GM18519 (cell line): ENCODE data around the gene SH3RF3.
"Not testable (repeated sequence)": the region's sequence is repeated elsewhere in the genome, so short reads cannot be mapped to it uniquely, and the experiment has no call there.

Experiments
- ATAC-seq: cut with Tn5 transposase; IDR thresholded peaks from one replicate; pipeline ENCODE4 v1.9.1; 2021; ENCODE audit warnings: mild to moderate bottlenecking, moderate library complexity; ENCODE audit not compliant: unreplicated experiment, low FRiP score

SH3RF3 gene

DNA sequence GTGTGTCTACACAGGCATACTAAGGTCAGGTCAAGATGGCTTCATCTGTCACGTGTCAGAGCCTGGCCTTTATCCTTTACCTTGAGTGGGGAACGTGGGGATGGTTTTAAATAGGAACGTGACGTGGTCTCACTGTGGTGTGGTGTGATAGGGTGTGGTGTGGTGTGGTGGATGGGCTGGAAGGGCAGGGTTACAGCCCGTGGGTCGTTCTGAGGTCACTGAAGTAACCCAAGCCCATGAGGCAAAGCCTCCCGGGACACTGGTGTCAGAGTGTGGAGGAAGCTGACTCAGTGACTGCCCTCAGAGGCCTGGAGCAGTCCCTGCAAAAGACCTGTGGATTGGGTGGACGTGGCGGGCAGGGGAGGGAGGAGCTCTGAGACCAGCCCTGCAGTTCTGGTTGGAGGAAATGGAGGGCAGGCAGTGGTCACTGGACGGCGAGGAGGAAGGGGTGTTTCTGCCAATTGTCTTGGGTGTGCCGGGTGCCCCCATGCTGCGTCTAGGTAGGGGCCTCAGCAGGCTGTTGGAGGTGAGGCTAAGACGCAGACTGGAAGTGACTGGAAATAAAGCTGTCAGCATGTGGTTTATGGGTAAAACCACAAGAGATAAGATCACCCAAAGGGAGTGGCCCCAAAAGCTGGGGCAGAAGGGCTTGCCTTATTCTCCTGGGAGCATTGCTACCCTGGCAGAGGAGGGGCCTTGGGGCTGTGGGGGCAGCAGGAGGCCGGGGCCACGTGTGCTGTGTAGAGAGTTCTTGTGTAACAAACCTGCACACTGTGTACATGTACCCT is 84.8 kb downstream of the SH3RF3 start:
- peak; percentile 67 for ATAC-seq

DNA sequence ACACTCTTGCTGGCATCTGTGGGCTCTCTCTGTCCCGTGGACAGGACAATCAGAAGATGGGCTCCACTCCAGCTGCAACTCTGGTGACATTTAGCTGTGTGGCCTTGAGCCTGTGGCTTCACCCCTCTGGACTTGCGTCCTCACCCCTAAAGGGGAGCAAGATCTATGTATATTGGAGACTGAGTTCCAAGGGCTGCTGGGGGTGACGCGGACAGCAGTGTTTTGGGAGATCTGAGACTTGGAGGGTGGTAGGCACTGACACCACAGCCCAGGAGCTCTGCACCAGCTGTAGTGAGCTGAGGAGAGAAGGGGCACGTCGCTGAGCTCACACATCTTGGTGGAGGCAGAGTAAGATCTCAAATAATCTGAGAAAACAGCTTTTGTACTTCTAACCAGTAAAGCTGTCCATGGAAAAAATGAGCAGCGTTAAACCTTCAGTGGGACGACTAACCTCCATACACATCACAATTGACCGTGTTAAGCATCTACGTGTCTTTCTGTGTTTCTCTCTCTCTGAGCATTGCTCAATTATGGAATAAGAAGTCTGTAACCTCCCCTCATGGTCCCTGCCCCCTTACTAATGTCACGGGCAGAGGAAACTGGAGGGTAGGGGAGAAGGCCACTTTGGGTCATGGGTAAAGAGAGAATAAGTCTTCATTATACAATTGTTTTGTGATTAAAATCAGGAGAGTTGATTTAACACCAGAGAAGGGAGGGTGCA is 85.8 kb downstream of the SH3RF3 start:
- no peak for ATAC-seq

DNA sequence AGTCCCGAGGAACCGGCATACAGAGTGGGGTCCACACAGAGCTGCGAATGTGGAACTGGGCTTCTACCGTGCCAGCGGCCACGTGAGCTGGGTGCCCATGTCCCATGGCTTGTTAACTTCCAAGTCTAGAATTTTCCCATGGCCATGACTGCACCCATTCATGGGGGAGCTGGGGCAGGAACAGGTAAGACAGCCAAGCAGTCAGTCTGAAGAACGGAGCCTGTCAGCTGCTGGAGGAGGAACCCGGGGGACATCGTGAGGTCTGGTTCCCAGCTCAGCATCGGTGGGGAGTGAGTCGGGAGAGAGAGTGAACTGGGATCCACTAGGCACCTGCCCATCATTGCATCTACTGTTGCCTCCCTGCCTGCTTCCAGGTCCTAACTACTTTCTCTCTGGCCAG is 86.9 kb downstream of the SH3RF3 start:
- ATAC-seq, result no peak

DNA sequence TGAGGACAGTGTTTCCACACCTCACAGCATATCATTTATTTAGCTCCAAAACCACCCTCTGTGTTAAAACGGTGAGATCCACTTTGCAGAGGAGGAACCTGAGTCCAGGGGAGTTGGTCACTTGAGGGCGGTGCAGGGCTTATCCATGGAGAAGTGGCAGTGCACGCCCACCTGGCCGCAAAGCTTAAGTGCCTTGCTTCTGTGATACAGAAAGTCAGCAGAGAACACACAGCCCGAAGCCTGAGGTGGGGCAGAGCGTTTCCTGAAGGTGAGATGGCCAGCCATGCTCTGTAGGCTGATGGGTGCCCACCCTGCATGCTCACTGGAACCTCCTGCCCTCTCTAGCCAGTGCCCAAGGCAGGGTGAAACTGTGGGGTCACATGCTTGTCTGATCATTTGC is 87.3 kb downstream of the SH3RF3 start:
- no peak for ATAC-seq

DNA sequence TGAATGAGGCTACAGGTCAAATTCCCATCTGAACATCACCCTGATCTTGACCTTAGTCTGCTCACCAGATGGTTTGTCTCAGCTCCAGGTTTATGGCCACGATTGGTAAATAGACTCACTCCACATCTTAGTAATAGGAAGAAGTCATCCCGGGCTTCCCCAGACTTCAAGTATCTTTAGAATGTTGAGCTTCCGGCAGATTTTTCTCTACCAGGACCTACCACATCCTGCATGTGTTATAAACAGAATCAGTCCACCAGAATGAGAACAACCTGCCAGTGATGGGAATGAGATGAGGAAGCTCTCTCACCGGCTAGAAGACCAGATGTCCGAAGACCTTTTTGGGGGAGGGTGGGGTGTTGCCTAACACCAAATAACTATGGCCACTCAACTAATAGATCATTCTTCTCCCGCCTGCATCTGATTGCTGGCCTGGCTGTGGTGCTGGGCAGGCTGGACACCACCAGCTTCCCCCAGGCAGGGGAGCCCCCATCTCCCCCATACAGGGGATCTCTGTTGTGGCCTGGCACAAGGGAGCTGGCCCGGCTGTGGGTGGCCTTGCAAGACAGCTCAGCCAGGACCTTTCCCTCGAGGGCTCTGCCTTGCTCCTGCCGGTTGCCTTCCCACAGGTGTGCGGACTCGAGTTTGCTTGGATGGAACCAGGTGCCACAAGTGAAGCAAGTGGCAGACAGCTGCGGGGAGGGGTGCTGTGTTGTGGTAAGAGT is 88.5 kb downstream of the SH3RF3 start:
- ATAC-seq, result no peak

DNA sequence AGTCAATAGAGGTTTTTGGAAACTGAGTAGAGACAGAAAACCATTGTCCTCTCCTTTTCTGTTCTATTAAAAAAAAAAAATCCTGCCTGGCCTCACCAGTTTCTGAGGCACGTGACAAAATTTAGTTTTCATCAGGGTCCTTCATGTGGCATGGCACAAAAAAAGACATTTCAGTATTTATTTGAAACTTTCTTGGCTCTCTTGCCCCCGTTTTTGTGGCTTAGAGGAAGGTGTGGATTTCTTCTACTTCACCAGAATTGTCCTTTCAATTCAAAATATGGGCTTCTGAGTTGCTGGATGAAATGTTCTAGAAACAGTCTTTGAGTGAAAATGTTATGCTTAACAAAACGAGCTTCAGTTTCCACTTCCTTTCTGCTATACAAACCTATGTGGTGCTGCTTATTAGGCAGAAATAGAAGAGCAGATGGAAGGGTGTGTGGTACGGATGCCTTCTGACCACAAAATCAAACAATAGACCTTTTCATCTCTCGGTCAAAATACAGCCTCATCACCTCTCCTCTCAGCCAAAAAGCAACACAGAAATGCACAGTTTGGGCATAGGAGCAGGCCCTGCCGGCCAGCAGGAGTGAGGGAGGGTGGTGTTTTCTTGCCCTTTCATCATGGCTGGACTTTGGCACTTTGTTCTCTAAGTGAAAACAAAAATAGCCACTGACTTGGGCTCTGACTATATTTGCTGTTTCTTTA is 89.2 kb downstream of the SH3RF3 start:
- ATAC-seq, result peak; percentile 41

DNA sequence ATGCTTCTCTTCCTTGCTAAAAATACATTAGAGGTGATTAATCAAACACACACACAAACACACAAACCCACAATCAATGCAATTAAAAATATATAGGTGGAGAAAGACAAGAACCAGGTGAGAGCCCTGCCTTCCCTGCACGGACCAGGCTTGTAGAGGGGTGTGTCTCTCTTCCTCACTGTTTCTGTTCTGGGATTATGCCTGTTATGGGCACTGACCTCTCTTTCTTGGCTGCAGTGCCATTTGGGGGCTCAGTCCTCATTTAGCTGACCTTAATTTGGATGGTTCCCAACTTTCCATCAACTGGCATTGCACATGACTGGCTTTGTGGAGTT is 89.8 kb downstream of the SH3RF3 start:
- ATAC-seq, result no peak

DNA sequence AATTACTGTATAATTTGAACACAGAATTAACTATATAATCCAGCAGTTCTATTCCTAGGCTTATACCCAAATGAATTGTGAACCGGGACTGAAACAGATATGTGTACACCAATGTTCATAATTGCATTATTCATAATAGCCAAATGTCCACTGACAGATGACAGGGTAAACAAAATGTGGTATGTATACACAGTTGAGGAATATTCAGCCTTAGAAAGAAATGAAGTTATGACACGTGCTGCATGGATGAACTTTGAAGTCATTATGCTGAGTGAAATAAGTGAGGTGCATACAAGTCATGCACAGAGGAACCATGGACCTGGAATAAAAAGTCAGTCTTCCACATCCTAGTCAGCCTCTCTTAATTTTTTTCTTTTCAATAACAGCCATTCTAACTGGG is 91.9 kb downstream of the SH3RF3 start:
- ATAC-seq, result no peak

DNA sequence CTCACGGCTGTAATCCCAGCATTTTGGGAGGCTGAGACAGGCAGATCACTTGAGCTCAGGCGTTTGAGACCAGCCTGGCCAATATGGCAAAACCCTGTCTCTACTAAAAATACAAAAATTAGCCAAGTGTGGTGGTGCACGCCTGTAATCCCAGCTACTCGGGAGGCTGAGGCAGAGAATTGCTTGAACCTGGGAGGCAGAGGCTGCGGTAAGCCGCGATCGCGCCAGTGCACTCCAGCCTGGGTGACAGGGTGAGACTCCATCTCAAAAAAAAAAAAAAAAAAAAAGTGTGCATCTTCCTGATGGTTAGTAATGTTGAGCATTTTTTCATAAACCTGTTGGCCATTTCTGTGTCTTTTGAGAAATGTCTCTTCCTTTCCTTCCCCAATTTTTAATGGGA is 92.3 kb downstream of the SH3RF3 start:
- ATAC-seq, result not testable (repeated sequence)

DNA sequence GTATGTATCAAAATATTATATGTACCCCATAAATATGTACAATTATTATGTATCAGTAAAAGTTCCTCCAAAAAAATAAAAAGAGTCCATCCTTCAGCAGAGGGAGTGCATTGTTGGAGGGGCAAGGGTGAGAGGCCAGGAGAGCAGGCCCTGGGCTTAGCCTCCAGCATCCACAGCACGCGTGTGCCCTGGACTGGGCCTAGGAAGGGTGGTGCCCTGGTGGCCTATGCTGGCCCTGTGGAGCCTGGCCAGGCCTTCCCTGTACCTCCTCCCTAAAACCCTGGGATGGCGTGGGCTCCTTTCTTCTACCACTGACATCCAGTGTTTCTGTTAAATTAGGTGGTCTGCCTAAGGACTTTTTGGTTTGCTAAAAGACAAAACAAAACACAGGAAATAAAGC is 93.4 kb downstream of the SH3RF3 start:
- no peak for ATAC-seq

DNA sequence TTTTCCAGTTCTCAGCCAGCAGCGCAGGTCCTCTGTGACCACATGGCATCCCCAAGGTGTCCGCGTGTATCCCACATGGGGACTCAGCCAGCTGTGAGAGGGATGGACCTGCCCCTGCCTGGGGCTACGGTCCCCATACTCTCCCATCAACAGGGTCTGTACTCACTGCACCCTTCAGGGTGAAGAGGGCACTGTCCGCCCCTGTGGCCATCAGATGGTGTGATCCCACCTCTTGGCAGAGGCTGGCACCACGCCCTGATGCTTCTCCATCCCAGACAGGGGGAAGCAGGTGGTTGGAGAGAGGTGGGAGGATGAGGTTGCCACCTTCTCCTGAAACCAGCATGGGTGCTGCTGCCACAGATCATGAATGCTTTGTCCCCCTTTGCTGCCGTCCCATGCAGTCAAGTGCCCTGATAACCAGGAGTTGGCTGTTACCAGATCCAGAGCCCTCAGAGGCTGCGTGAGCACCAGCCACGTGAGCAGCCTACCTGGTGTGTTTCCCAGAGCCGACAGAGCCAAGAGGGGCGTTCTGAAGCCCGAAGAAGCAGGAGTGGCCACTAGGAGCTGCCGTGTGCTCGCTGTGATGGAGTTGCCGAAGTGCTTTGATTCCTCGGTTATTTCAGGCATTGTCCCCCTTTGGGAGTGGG is 93.9 kb downstream of the SH3RF3 start:
- no peak for ATAC-seq

DNA sequence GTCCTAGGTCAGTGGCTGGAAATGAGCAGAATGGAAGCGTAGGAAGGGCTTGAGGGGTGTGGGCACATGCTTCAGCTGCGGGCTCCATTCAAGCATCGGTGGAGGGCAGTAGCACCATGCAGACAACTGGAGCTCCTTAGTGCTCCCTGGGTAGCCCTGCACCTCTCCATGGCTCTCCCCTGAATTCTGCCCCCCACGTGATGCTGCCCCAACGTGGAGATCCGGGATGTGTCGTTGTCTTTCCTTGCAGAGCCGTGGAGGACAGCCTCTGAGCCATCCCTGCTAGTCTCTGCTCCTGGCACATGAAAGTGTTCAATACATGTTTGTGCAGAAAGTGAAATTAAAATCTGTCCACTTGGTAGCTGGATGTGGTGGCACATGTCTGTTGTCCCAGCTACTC is 94.5 kb downstream of the SH3RF3 start:
- ATAC-seq, result no peak

DNA sequence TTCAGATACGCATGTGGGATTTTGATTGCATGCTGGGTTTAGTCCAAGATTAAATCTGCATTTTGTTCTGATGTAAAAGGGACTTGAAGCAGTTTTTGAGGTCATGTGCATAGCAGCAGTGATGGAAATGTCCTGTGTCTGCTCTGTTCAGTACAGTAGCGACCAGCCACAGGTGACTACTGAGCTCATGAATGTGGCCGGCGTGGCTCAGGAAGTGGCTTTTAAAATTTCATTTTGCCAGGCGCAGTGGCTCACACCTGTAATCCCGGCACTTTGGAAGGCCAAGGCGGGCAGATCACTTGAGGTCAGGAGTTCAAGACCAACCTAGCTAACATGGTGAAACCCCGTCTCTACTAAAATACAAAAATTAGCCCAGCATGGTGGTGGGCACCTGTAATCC is 95.3 kb downstream of the SH3RF3 start:
- ATAC-seq, result not testable (repeated sequence)

DNA sequence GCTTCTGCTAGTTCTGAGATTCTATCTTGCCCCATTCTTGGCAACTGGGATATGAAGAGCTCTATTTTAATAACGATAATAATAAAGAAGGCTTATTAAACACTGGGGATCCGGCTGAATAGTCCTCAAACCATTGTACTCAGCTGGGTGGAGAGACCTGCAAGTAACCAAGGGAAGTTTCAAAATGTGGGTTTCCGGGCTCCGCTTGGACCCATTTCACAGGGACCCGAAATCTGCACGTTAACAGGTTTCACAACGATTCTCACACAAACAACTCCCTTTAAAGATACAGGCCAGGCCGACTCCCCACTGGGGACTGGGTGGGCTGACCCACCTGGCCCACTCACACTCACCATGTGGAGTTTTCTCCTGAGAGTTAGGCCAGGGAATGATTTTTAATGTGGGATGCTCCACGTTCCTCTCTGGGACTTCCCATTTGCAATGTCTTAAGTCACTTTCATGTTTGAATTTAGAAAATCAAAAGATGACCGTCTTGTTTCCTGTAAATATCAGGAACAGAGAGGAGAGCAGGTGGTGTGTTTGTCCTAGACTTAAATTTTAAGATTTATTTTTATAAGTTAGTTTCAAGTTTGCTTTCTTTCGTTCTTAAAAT is 96.3 kb downstream of the SH3RF3 start:
- no peak for ATAC-seq

DNA sequence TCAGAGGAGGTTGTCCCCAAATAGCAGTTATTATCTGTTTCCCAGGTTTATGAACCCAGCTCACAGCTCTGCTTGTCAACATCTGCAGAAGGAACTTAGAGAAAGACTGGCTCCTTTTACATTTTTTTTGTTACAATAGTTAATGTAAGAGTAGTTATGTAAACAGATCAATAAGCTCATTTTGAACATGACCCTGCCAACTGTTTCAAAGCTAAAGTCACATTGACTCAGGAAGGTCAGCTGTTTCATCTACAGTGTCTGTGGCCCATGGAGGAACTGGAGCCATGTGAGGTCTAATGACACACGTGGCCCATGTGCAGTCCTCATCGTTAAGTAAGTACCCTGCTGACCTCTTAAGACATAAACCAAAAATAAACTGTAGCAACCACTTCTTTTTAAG is 97.1 kb downstream of the SH3RF3 start:
- ATAC-seq, result no peak

DNA sequence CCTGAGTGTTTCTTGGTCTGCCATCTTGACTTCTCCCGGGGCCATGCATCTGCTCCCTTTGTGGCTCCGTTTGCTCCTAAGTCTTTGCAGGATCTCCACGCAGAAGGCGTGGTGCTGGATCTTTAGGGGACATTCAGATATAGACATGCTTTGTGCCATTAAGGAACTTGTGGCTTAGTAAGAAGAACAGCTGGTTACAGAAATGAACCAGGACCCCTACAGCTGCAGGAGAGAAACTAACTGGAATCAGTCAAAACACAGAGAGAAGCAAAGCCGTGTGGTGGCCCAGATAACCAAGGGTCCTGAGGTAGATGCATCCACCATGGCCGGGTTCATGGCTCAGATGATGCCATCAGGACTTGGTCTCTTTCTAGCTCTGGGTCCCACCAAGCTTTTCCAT is 97.6 kb downstream of the SH3RF3 start:
- no peak for ATAC-seq

DNA sequence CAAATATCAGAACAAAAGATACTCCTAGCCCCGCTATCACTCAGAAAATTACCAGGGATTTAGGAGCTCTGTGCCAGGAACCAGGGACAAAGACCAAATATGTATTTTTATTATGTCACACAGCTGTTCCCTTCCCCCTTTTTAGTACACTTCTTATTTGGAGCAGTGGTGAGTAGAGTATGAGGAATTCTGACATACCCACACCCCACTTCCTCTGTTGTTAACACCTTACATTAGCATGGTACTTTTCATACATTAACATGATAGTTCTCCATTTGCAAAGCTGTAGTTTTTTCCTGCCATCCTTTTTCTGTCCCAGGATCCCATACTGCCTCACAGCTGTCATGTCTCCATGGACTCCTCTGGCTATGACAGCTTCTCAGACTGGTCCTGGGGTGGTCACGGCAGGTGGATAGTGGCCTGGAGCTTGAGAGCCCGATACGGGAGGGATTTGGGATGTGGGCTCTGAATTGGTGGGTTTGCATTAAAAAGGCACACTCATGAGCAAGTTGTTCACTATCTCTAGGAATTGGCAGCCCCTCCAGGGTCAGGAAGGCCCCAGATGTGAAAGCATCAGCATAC is 100.2 kb downstream of the SH3RF3 start:
- no peak for ATAC-seq

DNA sequence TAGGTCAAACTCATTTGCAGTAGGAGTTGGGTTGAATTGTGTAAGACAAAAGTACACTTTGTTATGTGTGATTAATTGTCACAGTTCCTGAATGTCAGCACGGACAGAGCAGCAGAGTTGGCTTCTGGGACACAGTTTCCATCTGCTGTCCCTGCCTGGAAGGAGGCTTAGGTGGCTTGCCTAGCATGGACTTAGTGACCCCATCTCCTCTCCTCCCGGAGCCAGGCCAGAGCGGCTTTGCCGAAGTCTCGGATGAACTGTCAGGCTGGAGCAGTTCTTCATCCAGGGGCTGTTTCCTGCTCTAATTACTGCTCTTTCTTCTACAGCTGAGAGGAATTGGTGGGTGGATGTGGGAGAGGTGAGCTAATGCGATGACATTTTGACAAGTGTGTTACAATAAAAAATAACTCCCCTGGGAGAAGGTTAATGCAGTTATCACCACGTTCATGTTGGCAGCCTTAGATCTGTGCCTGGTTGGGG is 102.0 kb downstream of the SH3RF3 start:
- no peak for ATAC-seq

DNA sequence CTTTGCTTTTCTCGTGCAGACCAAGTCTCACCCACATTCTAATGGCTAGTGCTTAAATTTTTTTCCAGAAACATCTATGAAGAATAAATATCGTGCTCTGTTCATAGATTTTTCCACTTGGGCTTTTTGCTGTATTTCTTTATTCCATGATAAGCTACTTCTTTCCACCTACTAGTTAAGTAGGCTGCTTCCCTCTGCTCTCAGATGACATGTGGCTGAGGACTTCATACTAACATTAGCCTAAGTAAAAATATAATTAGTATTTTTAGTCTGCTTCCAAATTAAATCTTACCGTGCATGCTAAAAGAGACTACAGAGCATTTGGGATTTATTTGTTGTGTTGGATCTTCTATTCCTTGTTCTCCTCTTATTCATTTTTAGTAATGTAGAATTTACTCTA is 102.4 kb downstream of the SH3RF3 start:
- ATAC-seq, result no peak
